IMR-90 (cell line): ENCODE results near the gene GARNL3. TPM values are rescaled to one million over a fixed set of nuclear protein-coding genes. Genes with fewer than 3 reads are reported as not detected.

Source experiments
- ATAC-seq: fragments of 200-7000 bp; cut with Tn5 transposase; 2 replicates; pipeline ENCODE4 v1.9.1; 2020; ENCODE audit warnings: low read depth, mild to moderate bottlenecking, moderate library complexity
- BruUV-seq: library from RNA; stranded (reverse); fragments of 400-500 nt; replicated peaks from 2 replicates; lab custom pipeline; 2021; lab: Mats Ljungman, UMichigan
- CTCF ChIA-PET: fragments of 300-600 bp; formaldehyde crosslinking; extraction: SDS; loops from one replicate; lab custom pipeline; 2021; ENCODE audit warnings: antibody characterized with exemption; lab: Yijun Ruan, JAX
- POLR2A ChIA-PET: fragments of 300-600 bp; sonication (Branson Sonifier 250); formaldehyde crosslinking; loops from one replicate; lab custom pipeline; 2022; ENCODE audit warnings: antibody characterized with exemption; ENCODE audit not compliant: unreplicated experiment; lab: Charles Lee
- DNase-seq: peaks from one replicate; pipeline ENCODE4 v3.0.0; 2013
- H2AFZ ChIP-seq: replicated peaks from 2 replicates; pipeline ENCODE3; 2013; ENCODE audit warnings: low read length, mild to moderate bottlenecking; ENCODE audit not compliant: poor library complexity
- H2AK5ac ChIP-seq: 2 replicates; pipeline ENCODE4 v1.6.1; 2013; ENCODE audit warnings: low read depth, low read length, inconsistent platforms
- H2AK9ac ChIP-seq: replicated peaks from 2 replicates; pipeline ENCODE3; 2013; ENCODE audit warnings: mild to moderate bottlenecking, low read depth, low read length, moderate library complexity; ENCODE audit not compliant: poor library complexity
- H2BK120ac ChIP-seq: 2 replicates; pipeline ENCODE4 v1.6.1; 2013; ENCODE audit warnings: low read depth, low read length, inconsistent platforms
- H2BK15ac ChIP-seq: 3 replicates; pipeline ENCODE4 v1.6.1; 2013; ENCODE audit warnings: low read depth, low read length, inconsistent platforms
- H2BK20ac ChIP-seq: 2 replicates; pipeline ENCODE4 v1.6.1; 2013; ENCODE audit warnings: low read depth, mild to moderate bottlenecking, inconsistent platforms, low read length, moderate library complexity
- H2BK5ac ChIP-seq: 2 replicates; pipeline ENCODE4 v1.6.1; 2013; ENCODE audit warnings: mild to moderate bottlenecking, low read depth, low read length, inconsistent platforms; ENCODE audit not compliant: poor library complexity, severe bottlenecking
- H3K14ac ChIP-seq: replicated peaks from 2 replicates; pipeline ENCODE4 v1.6.1; 2013; ENCODE audit warnings: low read depth, low read length, inconsistent platforms
- H3K18ac ChIP-seq: 2 replicates; pipeline ENCODE4 v1.6.1; 2013; ENCODE audit warnings: low read depth, low read length, control low read depth
- H3K23ac ChIP-seq: 2 replicates; pipeline ENCODE4 v1.6.1; 2013; ENCODE audit warnings: low read depth, low read length, inconsistent platforms
- H3K27ac ChIP-seq: 2 replicates; pipeline ENCODE4 v1.5.1; 2013; ENCODE audit warnings: mild to moderate bottlenecking, control low read depth, low read length; ENCODE audit not compliant: insufficient read depth
- H3K27me3 ChIP-seq: 2 replicates; pipeline ENCODE4 v1.6.1; 2013; ENCODE audit warnings: low read length; ENCODE audit not compliant: control insufficient read depth, insufficient read depth
- H3K36me3 ChIP-seq: 2 replicates; pipeline ENCODE4 v1.6.1; 2013; ENCODE audit warnings: low read length, mixed read lengths; ENCODE audit not compliant: control insufficient read depth, insufficient read depth
- H3K4ac ChIP-seq: 2 replicates; pipeline ENCODE4 v1.6.1; 2013; ENCODE audit warnings: low read depth, low read length, inconsistent platforms
- H3K4me1 ChIP-seq: 2 replicates; pipeline ENCODE4 v1.6.1; 2013; ENCODE audit warnings: low read length, mixed read lengths; ENCODE audit not compliant: control insufficient read depth, insufficient read depth
- H3K4me2 ChIP-seq: 2 replicates; pipeline ENCODE4 v1.6.1; 2013; ENCODE audit warnings: low read depth, mild to moderate bottlenecking, control low read depth, low read length, moderate library complexity
- H3K4me3 ChIP-seq: 2 replicates; pipeline ENCODE4 v1.5.1; 2013; ENCODE audit warnings: low read depth, mild to moderate bottlenecking, control low read depth, low read length, moderate library complexity; ENCODE audit not compliant: insufficient read depth
- H3K56ac ChIP-seq: 2 replicates; pipeline ENCODE4 v1.6.1; 2013; ENCODE audit warnings: low read length, inconsistent platforms; ENCODE audit not compliant: insufficient read depth; ENCODE audit errors: extremely low read depth
- H3K79me1 ChIP-seq, 2 experiments: 2 replicates each; pipeline ENCODE4 v1.6.1; 2013; ENCODE audit warnings: low read length in 2 of 2, inconsistent platforms in 1 of 2, low read depth in 1 of 2
- H3K9ac ChIP-seq: 2 replicates; pipeline ENCODE4 v1.6.1; 2013; ENCODE audit warnings: low read depth, low read length, control low read depth
- H3K9me1 ChIP-seq: 2 replicates; pipeline ENCODE4 v1.6.1; 2013; ENCODE audit warnings: low read length, inconsistent platforms; ENCODE audit not compliant: insufficient read depth
- H3K9me3 ChIP-seq: 2 replicates; pipeline ENCODE4 v1.6.1; 2013; ENCODE audit warnings: low read length; ENCODE audit not compliant: control insufficient read depth, insufficient read depth
- H4K20me1 ChIP-seq: 2 replicates; pipeline ENCODE4 v1.6.1; 2013; ENCODE audit warnings: low read length, inconsistent platforms; ENCODE audit not compliant: insufficient read depth
- H4K5ac ChIP-seq: 2 replicates; pipeline ENCODE4 v1.6.1; 2013; ENCODE audit warnings: mild to moderate bottlenecking, low read depth, low read length, control low read depth
- H4K8ac ChIP-seq, 2 experiments: 2 replicates each; pipeline ENCODE4 v1.6.1; 2013; ENCODE audit warnings: low read depth in 2 of 2, low read length in 2 of 2, control low read depth in 1 of 2, inconsistent platforms in 1 of 2
- H4K91ac ChIP-seq: 2 replicates; pipeline ENCODE4 v1.6.1; 2013; ENCODE audit warnings: low read depth, low read length, inconsistent platforms; ENCODE audit not compliant: insufficient read depth
- BHLHE40 ChIP-seq: fragments of 150-350 bp; IDR thresholded peaks from 2 replicates; pipeline ENCODE4 v1.6.1; 2016; ENCODE audit warnings: mild to moderate bottlenecking, low read depth, low read length
- CEBPB ChIP-seq: IDR thresholded peaks from 2 replicates; pipeline ENCODE4 v1.6.1; 2012; ENCODE audit warnings: low read depth, low read length, improper control_type of control experiment
- CHD1 ChIP-seq: IDR thresholded peaks from 2 replicates; pipeline ENCODE4 v1.6.1; 2012; ENCODE audit warnings: low read depth, low read length, improper control_type of control experiment
- ELK1 ChIP-seq: fragments of 150-350 bp; IDR thresholded peaks from 2 replicates; pipeline ENCODE4 v1.6.1; 2016; ENCODE audit warnings: low read depth, mild to moderate bottlenecking, low read length, moderate library complexity, borderline replicate concordance
- FOS ChIP-seq: fragments of 150-350 bp; IDR thresholded peaks from 2 replicates; pipeline ENCODE4 v1.6.1; 2016; ENCODE audit warnings: low read depth, low read length
- MAFK ChIP-seq: IDR thresholded peaks from 2 replicates; pipeline ENCODE4 v1.6.1; 2012; ENCODE audit warnings: low read depth, low read length, improper control_type of control experiment
- MAZ ChIP-seq: IDR thresholded peaks from 2 replicates; pipeline ENCODE4 v1.6.1; 2012; ENCODE audit warnings: low read depth, mild to moderate bottlenecking, low read length, improper control_type of control experiment, moderate library complexity, borderline replicate concordance
- MXI1 ChIP-seq: IDR thresholded peaks from 2 replicates; pipeline ENCODE4 v1.6.1; 2012; ENCODE audit warnings: low read depth, mild to moderate bottlenecking, low read length, moderate library complexity, borderline replicate concordance
- NFE2L2 ChIP-seq: fragments of 150-350 bp; IDR thresholded peaks from 2 replicates; pipeline ENCODE4 v1.6.1; 2016; ENCODE audit warnings: low read depth, mild to moderate bottlenecking, low read length
- POLR2A ChIP-seq: IDR thresholded peaks from 2 replicates; pipeline ENCODE4 v1.6.1; 2012; ENCODE audit warnings: mild to moderate bottlenecking, low read depth, low read length
- RAD21 ChIP-seq: IDR thresholded peaks from 2 replicates; pipeline ENCODE4 v1.6.1; 2012; ENCODE audit warnings: low read length, improper control_type of control experiment
- RCOR1 ChIP-seq: IDR thresholded peaks from 2 replicates; pipeline ENCODE4 v1.6.1; 2012; ENCODE audit warnings: mild to moderate bottlenecking, low read length, improper control_type of control experiment; ENCODE audit not compliant: insufficient replicate concordance
- RFX5 ChIP-seq: IDR thresholded peaks from 2 replicates; pipeline ENCODE4 v1.8.0; 2012; ENCODE audit warnings: low read depth, mild to moderate bottlenecking, low read length, moderate library complexity
- SMC3 ChIP-seq: fragments of 150-350 bp; IDR thresholded peaks from 2 replicates; pipeline ENCODE4 v1.6.1; 2016; ENCODE audit warnings: low read depth, mild to moderate bottlenecking, antibody characterized with exemption, low read length, moderate library complexity
- WGBS, 2 experiments: methylation state at CpG; one replicate each; pipeline versions ENCODE4 v1.1.5 to v1.1.7; 2013; ENCODE audit warnings: missing lambda C conversion rate in 2 of 2; ENCODE audit not compliant: insufficient read length in 1 of 2; ENCODE audit errors: extremely low coverage in 2 of 2; 5-methylcytosine and 5-hydroxymethylcytosine counted together
- dilution Hi-C: fragments of 300-500 bp; cut with HindIII; formaldehyde crosslinking; loops from one replicate; pipeline ENCODE4 v1.14.3; 2018; ENCODE audit warnings: low sequenced_read_pairs; ENCODE audit not compliant: unreplicated experiment
- in situ Hi-C: fragments of 300-500 bp; cut with MboI; formaldehyde crosslinking; loops from 3 replicates; pipeline ENCODE4 v1.14.3; 2019; ENCODE audit warnings: low sequenced_read_pairs, inconsistent platforms, mixed read lengths
- intact Hi-C: fragments of 100-400 bp; cut with micrococcal nuclease; formaldehyde crosslinking; loops from 2 replicates; pipeline ENCODE4 v1.10.0; 2022
- polyA plus RNA-seq, 3 experiments: library from polyadenylated mRNA; depleted of rRNA; stranded (reverse); fragments of >200 nt; gene quantifications; 2 replicates each; pipeline ENCODE4 v1.2.3, GENCODE V29; 2012; ENCODE audit warnings: low replicate concordance in 1 of 3
- total RNA-seq: library from RNA; depleted of rRNA; stranded (reverse); fragments of >200 nt; gene quantifications from 2 replicates; pipeline ENCODE4 v1.2.3, GENCODE V29; 2012
- TF ChIP-seq, protein P1 (sequence below): fragments of 150-350 bp; IDR thresholded peaks from 2 replicates; pipeline ENCODE4 v1.6.1; 2017; ENCODE audit warnings: mild to moderate bottlenecking, antibody characterized with exemption, low read length, low read depth
- TF ChIP-seq, protein P2 (sequence below): conservative IDR thresholded peaks from 2 replicates; pipeline ENCODE4 v1.5.1; 2012; ENCODE audit warnings: mild to moderate bottlenecking, low read depth, low read length, improper control_type of control experiment

GARNL3 gene
- total and polyA plus RNA-seq, 2 of the 4 experiments (the other 2 are of a cell fraction): 1.9 to 5.0 TPM

DNA sequence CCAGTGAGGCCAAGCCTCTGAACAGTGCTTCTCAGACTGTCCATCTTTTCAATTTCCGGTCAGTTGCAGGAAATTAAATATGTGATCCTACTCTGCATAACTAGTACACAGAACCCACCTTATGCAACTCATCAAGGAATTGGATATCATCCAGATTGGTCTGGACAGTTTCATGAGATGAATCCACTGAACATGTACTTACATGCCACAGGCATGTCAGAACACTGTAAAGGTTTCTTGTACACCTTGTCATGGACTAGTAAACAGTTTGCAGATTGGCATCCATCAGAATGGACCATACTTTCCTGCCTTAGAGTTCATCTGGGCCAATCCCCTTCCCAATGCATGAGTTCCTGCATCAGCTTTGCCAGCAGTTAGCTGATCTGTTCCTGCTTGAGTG, 30.4 kb downstream of the GARNL3 start:
- Histone ChIP-seq H4K8ac (no peak overlapping the region), H3K18ac (no peak overlapping the region), H2BK120ac (no peak overlapping the region), H4K20me1 (no peaks in the 10 kb centered on the region), H3K23ac (no peak overlapping the region), H2BK15ac (no peak overlapping the region), H2AK5ac (no peak overlapping the region), H3K79me1 (no peaks in the 10 kb centered on the region), H3K9ac (no peak overlapping the region), H3K27ac (no peak overlapping the region), H2AFZ (no peak overlapping the region), H3K4me1 (no peaks in the 10 kb centered on the region), H2AK9ac (no peak overlapping the region), H3K56ac (no peak overlapping the region), H3K14ac (no peak overlapping the region), H3K9me3 (no peaks in the 10 kb centered on the region), H2BK20ac (no peak overlapping the region), H4K5ac (no peak overlapping the region), H3K4me3 (no peak overlapping the region), H3K27me3 (no peaks in the 10 kb centered on the region), H3K9me1 (no peaks in the 10 kb centered on the region), H3K36me3 (no peaks in the 10 kb centered on the region), H2BK5ac (no peak overlapping the region), H3K4me2 (no peak overlapping the region), H3K4ac (no peak overlapping the region), H4K91ac (no peak overlapping the region)
- ChIA-PET CTCF (no interaction called here), POLR2A (no interaction called here)
- no CpG with 5 or more reads among the region's 1 CpG for WGBS, 2 experiments
- no TSS peak for BruUV-seq
- intact Hi-C loops: no loop called here
- no peak for DNase-seq
- in situ Hi-C loops: no loop called here
- TF ChIP-seq CHD1: no peak
- TF ChIP-seq ELK1: no peak
- TF ChIP-seq NFE2L2: no peak
- no peak for TF ChIP-seq POLR2A
- TF ChIP-seq RFX5: no peak
- TF ChIP-seq, protein P1, sequence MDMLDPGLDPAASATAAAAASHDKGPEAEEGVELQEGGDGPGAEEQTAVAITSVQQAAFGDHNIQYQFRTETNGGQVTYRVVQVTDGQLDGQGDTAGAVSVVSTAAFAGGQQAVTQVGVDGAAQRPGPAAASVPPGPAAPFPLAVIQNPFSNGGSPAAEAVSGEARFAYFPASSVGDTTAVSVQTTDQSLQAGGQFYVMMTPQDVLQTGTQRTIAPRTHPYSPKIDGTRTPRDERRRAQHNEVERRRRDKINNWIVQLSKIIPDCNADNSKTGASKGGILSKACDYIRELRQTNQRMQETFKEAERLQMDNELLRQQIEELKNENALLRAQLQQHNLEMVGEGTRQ: no peak
- TF ChIP-seq MAZ: no peak
- no peak for TF ChIP-seq MXI1
- TF ChIP-seq CEBPB: no peak
- TF ChIP-seq, protein P2, sequence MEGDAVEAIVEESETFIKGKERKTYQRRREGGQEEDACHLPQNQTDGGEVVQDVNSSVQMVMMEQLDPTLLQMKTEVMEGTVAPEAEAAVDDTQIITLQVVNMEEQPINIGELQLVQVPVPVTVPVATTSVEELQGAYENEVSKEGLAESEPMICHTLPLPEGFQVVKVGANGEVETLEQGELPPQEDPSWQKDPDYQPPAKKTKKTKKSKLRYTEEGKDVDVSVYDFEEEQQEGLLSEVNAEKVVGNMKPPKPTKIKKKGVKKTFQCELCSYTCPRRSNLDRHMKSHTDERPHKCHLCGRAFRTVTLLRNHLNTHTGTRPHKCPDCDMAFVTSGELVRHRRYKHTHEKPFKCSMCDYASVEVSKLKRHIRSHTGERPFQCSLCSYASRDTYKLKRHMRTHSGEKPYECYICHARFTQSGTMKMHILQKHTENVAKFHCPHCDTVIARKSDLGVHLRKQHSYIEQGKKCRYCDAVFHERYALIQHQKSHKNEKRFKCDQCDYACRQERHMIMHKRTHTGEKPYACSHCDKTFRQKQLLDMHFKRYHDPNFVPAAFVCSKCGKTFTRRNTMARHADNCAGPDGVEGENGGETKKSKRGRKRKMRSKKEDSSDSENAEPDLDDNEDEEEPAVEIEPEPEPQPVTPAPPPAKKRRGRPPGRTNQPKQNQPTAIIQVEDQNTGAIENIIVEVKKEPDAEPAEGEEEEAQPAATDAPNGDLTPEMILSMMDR: no peak
- no peak for TF ChIP-seq BHLHE40
- no peak for TF ChIP-seq SMC3
- TF ChIP-seq FOS: no peak
- no peak for TF ChIP-seq RCOR1
- TF ChIP-seq RAD21: no peak
- no peak for TF ChIP-seq MAFK
- dilution Hi-C loops: no loop called here
- ATAC-seq: no peak
